Activated T-cell treated with anti-CD3 and anti-CD28 coated beads for 24 hours (primary cell): ENCODE measurements around the gene REXO4.
"Not testable (repeated sequence)": the region's sequence is repeated elsewhere in the genome, so short reads cannot be mapped to it uniquely, and the experiment has no call there.

ENCODE experiments used
- DNase-seq: peaks from one replicate; pipeline ENCODE4 v3.0.0-alpha.2; 2020; ENCODE audit warnings: low read depth

The REXO4 gene

GRCh38 chr9:133387680-133388079, 30.1 kb downstream of the REXO4 start:
- DNase-seq, result no peak

- no peak for DNase-seq
These were observed 31.5 kb downstream of the REXO4 start for GRCh38 chr9:133386338-133386737.

GRCh38 chr9:133385452-133385851, 32.4 kb downstream of the REXO4 start:
- no peak for DNase-seq

GRCh38 chr9:133384736-133385321, 33.0 kb downstream of the REXO4 start:
- DNase-seq, result no peak

GRCh38 chr9:133383438-133383837, 34.4 kb downstream of the REXO4 start:
- DNase-seq, result no peak

GRCh38 chr9:133382507-133383141, 35.2 kb downstream of the REXO4 start:
- DNase-seq, result no peak

- no peak for DNase-seq
These were observed 37.1 kb downstream of the REXO4 start for GRCh38 chr9:133380734-133381133.

GRCh38 chr9:133379153-133380086, 38.4 kb downstream of the REXO4 start:
- DNase-seq, result no peak

GRCh38 chr9:133378408-133378962, 39.3 kb downstream of the REXO4 start:
- DNase-seq, result no peak

- DNase-seq, result no peak
These were observed 40.0 kb downstream of the REXO4 start for GRCh38 chr9:133377721-133378216.

- DNase-seq, result not testable (repeated sequence)
These were observed 40.5 kb downstream of the REXO4 start for GRCh38 chr9:133377280-133377679.

GRCh38 chr9:133375724-133376654, 41.8 kb downstream of the REXO4 start, which contains the start of the genes STKLD1 and SURF4:
Gene STKLD1 (plus strand): TSS chr9:133376366. CDS start chr9:133376474, 108 bp downstream.
Gene SURF4 (minus strand): TSS chr9:133376060. CDS start chr9:133375969, 91 bp downstream.
- peak; percentile 94 for DNase-seq

- no peak for DNase-seq
These were observed 42.6 kb downstream of the REXO4 start for GRCh38 chr9:133375116-133375723.

- no peak for DNase-seq
These were observed 43.1 kb downstream of the REXO4 start for GRCh38 chr9:133374612-133375115.

GRCh38 chr9:133372144-133372543, 45.7 kb downstream of the REXO4 start:
- DNase-seq, result no peak

- DNase-seq, result peak; percentile 70
These were observed 46.5 kb downstream of the REXO4 start for GRCh38 chr9:133371261-133371711.

- DNase-seq, result no peak
These were observed 47.1 kb downstream of the REXO4 start for GRCh38 chr9:133370685-133371084.

GRCh38 chr9:133369933-133370332, 47.9 kb downstream of the REXO4 start:
- DNase-seq, result no peak

GRCh38 chr9:133369422-133369821, 48.4 kb downstream of the REXO4 start:
- DNase-seq, result no peak

GRCh38 chr9:133368249-133368881, 49.4 kb downstream of the REXO4 start:
- no peak for DNase-seq
